NAMALWA (cell line): ENCODE data around the gene PYDC1.
A peak's percentile ranks its signal among the peaks of the same experiment; 100 is the strongest.
"Not testable (repeated sequence)": the region's sequence is repeated elsewhere in the genome, so short reads cannot be mapped to it uniquely, and the experiment has no call there.

ENCODE experiments used
- DNase-seq: peaks from one replicate; pipeline ENCODE4 v3.0.0-alpha.2; 2015; ENCODE audit warnings: low spot score

Gene PYDC1

GRCh38 chr16:31216422-31217135 is at the start of gene PYDC1:
Gene PYDC1 (minus strand): TSS chr16:31217135. CDS start chr16:31217028, 107 bp downstream.
- DNase-seq: no peak

GRCh38 chr16:31265329-31266245 is 48.7 kb upstream of the PYDC1 start:
- DNase-seq: peak; percentile 13

DNA sequence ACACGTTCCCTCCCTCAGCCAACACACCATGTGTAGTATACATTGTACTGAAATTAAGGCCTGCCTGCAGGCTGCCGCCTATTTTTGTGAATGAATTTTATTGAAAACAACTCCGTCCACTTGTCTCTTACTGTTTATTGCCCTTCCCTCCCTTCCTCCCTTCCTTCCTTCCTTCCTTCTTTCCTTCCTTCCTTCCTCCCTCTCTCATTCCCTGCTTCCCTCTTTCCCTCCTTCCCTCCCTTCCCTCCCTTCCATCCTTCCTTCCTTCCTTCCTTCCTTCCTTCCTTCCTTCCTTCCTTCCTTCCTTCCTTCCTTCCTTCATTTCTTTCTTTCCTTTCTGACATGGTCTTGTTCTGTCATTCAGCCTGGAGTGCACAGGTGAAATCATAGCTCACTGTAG is 45.1 kb upstream of the PYDC1 start:
- no peak for DNase-seq

DNA sequence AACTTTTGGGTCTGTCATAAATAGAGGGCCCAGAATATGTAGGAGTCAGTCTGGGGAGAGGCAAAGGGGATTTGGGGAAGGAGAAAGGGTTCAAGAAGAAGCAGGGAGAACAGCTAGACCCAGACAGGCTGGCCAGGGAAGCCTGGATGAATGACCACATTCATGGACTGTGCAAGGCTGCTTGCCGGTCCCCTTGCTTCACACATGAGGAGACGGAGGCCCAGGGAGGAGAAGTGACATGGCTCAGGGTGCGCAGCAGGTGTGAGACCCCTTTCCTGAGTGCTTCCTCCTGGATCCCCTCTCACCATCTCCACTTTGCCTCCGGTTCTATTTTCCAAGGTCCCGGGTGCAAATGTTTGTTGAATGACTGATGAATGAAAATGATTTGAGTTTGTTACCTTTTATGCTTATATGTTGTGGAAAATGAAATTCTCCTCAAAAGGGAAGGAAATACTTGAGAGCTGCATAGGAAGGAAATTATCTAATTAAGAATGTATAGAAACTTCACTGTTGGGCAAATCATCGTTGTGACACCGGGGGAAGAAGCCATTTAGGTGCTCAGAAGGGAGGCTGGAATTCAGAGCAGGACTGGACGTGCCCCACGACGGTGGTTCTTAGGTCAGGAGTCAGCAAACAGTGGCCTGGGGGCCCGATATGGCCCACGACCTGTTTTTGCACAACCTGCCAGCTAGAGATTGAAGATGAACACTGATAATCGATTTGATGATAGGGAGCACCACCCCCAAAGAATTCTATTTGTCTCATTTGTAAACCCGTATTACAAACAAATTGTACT is 43.4 kb upstream of the PYDC1 start:
- no peak for DNase-seq

GRCh38 chr16:31258366-31258765 is 41.4 kb upstream of the PYDC1 start:
- no peak for DNase-seq

DNA sequence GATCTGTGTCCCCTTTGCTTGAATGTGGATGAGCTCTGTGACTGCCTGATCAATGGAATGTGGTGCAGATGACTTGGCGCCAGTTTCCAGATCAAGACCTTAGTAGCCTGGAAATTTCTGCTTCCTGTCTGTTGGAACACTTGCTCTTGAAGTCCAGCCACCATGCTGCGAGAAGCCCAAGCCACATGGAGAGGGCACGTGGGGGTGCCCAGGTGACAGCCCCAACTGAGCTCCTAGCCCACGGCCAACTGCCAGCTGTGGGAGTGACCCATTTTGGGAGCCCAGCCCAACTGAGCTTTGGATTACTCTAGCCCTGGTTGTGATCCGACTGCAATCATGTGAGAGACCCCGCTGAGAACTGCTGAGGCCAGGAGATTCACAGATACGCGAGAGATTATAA is 39.5 kb upstream of the PYDC1 start:
- DNase-seq: no peak

DNA sequence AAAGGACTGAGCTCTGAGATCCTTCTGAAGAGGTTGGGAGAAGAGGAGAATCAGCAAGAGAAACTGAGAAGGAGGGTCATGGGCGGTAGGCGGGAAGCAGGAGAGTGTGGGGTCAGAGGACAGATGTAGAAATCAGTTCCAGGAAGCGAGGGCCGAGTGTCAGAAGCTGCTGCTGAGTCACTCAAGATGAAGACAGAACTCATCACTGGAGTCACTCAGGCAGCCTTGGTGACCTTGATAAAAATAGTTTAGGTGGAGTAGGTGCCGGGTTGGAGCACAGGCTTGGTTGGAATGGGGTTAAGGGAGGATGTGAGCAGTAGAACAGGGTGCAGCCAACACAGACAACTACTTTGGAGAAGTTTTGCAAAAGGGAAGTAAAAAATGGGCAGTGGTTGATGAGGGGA is 36.7 kb upstream of the PYDC1 start:
- no peak for DNase-seq

DNA sequence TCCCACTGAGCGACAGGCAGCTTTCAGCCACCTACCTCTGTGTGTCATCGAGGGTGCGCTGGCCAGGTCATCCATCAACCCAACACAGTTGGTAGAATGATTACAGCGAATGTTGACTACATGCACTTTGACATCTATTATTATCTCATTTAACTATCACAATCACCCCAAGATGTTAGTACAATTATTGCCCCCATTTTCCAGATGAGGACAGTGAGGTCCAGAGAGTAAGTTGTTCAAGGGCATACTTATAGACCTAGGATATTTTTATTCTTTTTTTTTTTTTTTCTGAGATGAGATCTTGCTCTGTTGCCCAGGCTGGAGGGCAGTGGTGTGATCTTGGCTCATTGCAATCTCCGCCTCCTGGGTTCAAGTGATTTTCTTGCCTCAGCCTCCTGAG is 34.5 kb upstream of the PYDC1 start:
- no peak for DNase-seq

DNA sequence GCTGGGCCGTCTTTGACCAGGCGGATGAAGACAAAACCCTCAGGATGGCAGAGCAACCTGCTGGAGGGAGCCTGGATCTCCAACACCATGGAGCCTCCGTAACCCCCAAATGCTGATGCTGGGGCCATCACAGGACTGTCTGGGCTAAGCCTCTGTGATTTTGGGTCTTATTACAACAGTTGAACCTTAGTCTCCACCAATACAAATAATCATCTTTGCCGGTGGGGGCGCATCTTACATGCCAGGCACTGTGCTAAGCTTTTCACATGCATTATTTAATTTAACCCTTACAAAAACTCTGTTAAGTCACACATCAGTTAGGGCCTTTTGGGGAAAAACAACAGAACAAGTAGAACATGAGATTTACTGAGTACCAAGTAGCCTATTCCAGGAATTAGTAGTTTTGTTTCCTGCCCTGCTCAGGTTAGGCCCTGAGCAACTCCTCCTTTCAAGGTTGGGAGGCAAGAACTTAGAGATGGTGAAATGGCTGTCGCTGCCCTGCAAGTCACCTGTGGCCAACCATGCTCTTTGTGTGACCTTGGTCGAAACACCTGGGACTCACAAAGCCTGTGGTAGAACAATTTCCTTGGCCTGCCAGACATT is 33.9 kb upstream of the PYDC1 start:
- DNase-seq: no peak

GRCh38 chr16:31248344-31248743 is 31.4 kb upstream of the PYDC1 start:
- DNase-seq: no peak

GRCh38 chr16:31246296-31246695 is 29.4 kb upstream of the PYDC1 start:
- DNase-seq: no peak

GRCh38 chr16:31245598-31245997 is 28.7 kb upstream of the PYDC1 start:
- not testable (repeated sequence) for DNase-seq

GRCh38 chr16:31243734-31244670 is 27.1 kb upstream of the PYDC1 start:
- peak; percentile 48 for DNase-seq

- DNase-seq: no peak
Observed at GRCh38 chr16:31242206-31242605, 25.3 kb upstream of the PYDC1 start.

DNA sequence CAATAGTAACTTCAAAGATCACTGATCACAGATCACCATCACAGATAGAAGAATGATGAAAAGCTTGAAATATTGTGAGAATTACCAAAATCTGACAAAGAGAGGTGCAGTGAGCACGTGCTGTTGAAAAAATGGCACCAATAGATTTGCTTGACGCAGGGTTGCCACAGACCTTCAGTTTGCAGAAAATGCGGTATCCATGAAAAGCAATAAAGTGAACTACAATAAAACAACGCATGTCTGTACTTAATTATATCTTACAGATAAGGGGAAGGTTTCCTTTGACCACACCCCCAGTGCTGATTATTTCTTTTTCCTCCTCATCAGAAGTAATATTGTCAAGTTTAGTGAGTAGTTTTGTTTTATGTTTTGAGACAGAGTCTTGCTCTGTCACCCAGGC is 21.1 kb upstream of the PYDC1 start:
- DNase-seq: no peak

DNA sequence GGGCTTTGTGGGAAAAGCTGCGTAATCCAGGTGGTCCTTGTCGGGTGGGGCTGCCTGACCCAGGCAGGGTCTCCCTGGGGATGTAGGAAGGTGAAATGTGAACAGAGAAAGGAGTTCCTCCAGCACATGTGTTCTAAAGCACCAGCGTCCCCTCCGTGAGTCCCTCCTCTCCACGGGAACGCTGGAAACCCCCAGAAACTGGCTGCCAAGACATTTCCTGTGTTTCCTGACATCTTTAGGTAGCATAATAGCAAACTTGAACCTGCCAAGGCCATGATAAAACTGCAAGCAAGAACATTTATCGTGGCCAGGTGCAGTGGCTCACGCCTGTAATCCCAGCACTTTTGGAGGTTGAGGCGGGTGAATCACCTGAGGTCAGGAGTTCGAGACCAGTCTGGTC is 12.6 kb upstream of the PYDC1 start:
- no peak for DNase-seq

- no peak for DNase-seq
Observed at GRCh38 chr16:31228206-31228605, 11.3 kb upstream of the PYDC1 start.

- DNase-seq: no peak
Observed at GRCh38 chr16:31225193-31225592, 8.3 kb upstream of the PYDC1 start.

GRCh38 chr16:31224092-31224955 is 7.4 kb upstream of the PYDC1 start:
- DNase-seq: no peak

DNA sequence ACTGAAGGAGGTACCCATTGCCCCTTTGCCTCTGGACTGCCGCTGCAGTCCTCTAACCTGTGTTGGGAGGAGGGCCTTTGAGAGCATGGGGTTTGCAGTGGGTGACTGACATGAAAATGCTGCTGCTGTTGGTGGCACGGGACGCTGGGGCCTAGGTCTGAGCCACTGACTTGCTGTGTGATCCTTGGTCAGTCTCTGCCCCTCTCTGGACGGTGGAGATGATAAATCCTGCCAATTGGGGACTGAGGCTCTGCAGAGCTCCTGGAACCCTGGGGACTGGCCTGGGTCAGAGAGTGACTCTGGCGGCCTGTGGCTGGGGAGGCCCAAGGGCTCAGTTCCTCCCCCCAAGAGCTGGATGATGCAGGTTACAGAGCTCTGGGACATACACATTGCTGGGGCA is 6.1 kb upstream of the PYDC1 start:
- DNase-seq: no peak
